ENCODE measurements around the gene FRZB. TPM values are rescaled to one million over a fixed set of nuclear protein-coding genes. Genes with fewer than 3 reads are reported as not detected.

The FRZB gene
- total and polyA plus RNA-seq, 2 donors, result 3.7 to 6.3 TPM

DNA sequence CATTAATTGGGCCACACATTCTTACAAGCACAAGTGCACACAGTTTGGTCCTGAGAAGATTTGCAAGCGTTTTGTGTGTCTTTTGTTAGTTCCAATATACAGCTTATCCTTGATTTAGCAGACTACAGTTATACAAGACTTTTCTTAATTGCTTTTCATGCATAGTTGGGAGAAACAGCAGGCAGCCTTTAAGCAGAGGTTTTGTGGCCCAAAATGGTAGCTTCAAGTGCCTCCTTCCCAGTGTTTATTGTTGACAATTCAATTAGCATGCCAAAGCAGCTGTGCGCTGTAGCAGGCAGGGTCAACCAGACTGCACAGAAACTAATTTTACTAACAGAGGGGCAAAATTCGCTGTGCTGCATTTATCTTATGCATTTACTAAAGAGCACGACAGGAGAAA lies 47.5 kb downstream of the FRZB start:
- no peak for DNase-seq (ENCODE audit: extremely low spot score)
- Histone ChIP-seq H3K4me1 (ENCODE audit: insufficient read depth) (no peaks in the 10 kb centered on the region), H3K27ac (ENCODE audit: low read depth) (no peak overlapping the region)

DNA sequence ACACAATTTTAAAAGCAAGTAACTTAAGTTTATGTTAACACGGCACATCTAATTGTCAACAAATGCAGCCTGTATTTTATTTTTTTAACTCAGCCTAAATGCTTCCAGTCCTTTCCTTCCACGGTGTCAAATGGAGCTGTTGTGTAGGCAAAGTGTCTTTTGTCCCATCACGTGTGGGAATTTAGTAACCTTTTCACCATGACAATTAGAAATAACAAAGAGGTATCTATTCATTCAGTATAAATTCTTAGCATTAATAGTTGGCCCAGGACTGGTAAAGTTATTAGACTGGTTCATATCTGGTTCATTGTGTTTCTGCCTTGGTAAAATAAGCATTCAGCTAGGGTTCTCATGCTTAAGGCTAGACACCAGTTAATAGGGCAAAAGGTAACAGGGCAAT lies 47.9 kb downstream of the FRZB start:
- 68% methylated on average over 3 of the region's 3 CpGs for WGBS

More for the DNA sequence above, 47.5 kb downstream of the FRZB start:
- Histone ChIP-seq H3K4me3 (ENCODE audit: low read depth, low read length) (no peak overlapping the region), H3K36me3 (ENCODE audit: insufficient read depth) (no peaks in the 10 kb centered on the region)
- 83% methylated on average over 4 of the region's 4 CpGs for WGBS

DNA sequence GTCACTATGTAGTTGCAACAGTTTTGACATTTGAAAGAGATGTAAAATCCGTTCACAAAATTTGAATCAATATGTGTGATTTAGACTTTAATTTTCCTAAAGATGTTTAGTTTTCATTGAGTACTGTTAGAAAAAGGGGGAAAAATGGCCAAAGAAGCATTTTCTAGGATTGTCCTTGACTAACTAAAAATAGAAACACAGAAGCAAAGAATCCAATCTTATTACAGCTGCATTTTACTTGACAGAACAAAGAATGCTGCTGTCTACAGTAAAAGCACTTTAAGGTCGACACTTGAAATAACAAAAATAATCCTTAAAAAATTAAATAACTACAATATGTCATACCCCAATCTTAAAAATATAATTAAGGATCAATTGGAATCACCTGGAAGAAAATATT lies 48.9 kb downstream of the FRZB start:
- no peaks in the 10 kb centered on the region for H3K4me1 ChIP-seq (ENCODE audit: insufficient read depth)
- WGBS, result 52% methylated on average over 2 of the region's 2 CpGs
- no peak overlapping the region for H3K4me3 ChIP-seq (ENCODE audit: low read depth, low read length)
- DNase-seq (ENCODE audit: extremely low spot score), result no peak
- H3K36me3 ChIP-seq (ENCODE audit: insufficient read depth), result no peaks in the 10 kb centered on the region
- no peak overlapping the region for H3K27ac ChIP-seq (ENCODE audit: low read depth)

More for the DNA sequence above, 47.9 kb downstream of the FRZB start:
- H3K4me1 ChIP-seq (ENCODE audit: insufficient read depth), result no peaks in the 10 kb centered on the region
- DNase-seq (ENCODE audit: extremely low spot score), result no peak
- no peaks in the 10 kb centered on the region for H3K36me3 ChIP-seq (ENCODE audit: insufficient read depth)
- no peak overlapping the region for H3K4me3 ChIP-seq (ENCODE audit: low read depth, low read length)
- H3K27ac ChIP-seq (ENCODE audit: low read depth), result no peak overlapping the region

DNA sequence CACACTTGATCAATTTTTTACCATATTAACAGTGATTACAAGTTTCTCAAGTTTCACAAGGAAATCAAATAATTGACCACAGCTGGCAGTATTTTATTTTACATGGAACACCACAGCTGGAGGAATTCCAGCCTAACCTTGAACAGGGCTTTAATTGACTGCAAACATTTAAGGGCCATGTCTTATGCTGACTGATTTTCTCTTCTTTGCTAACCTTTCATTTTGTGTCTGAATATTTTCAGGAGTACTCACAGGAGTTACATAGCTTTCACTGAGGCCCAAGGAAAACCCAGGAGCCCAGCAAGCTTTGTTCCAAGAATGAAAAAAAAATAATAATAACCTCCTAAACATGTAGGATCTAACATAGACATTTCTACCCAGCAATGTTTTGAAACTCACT lies 49.6 kb downstream of the FRZB start:
- no peak for DNase-seq (ENCODE audit: extremely low spot score)
- H3K4me1 ChIP-seq (ENCODE audit: insufficient read depth), result no peaks in the 10 kb centered on the region
- H3K36me3 ChIP-seq (ENCODE audit: insufficient read depth), result no peaks in the 10 kb centered on the region
- H3K27ac ChIP-seq (ENCODE audit: low read depth), result no peak overlapping the region
- no peak overlapping the region for H3K4me3 ChIP-seq (ENCODE audit: low read depth, low read length)

DNA sequence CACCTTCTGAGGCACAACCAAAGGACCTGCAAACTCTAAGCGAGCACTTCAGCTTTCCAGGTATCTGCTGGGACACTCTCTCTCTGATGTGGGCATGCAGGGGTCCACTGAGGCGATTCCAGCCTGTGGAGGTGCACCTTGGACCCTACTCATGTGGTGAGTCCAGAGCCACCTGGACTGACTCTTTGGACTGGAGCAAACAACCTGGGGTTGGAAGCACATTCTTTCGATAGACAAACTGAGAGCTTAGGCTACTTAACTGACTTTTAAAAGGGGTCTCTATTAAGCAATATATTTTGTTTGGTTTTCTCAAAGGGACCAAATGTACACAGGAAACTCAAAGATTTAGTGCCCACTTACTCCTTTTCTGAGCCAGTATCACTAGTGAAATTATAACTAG lies 51.6 kb downstream of the FRZB start:
- DNase-seq (ENCODE audit: extremely low spot score), result no peak

DNA sequence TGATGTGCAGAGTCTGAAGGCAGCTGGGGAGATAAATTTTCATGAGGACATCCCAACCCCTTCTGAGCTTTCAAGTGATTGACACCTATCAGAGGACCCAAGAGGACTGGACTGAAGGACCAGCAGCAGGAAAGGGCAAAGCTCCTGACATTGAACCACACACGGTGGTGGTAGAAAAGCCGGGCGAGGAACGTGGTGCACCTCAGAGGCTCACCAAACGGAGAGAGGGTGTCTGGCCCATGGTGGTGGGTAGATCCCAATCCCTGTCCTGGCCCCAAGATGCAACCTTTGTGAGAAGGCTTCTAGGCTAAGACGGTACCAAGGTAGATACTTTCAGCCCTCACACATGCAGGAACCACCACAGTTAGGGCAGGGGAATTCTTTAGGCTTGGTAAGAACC lies 52.1 kb downstream of the FRZB start:
- Histone ChIP-seq H3K27ac (ENCODE audit: low read depth) (no peak overlapping the region), H3K36me3 (ENCODE audit: insufficient read depth) (no peaks in the 10 kb centered on the region), H3K4me3 (ENCODE audit: low read depth, low read length) (no peak overlapping the region), H3K4me1 (ENCODE audit: insufficient read depth) (no peaks in the 10 kb centered on the region)
- 86% methylated on average over 6 of the region's 6 CpGs for WGBS
- no peak for DNase-seq (ENCODE audit: extremely low spot score)

More for the DNA sequence above, 51.6 kb downstream of the FRZB start:
- Histone ChIP-seq H3K36me3 (ENCODE audit: insufficient read depth) (no peaks in the 10 kb centered on the region), H3K4me3 (ENCODE audit: low read depth, low read length) (no peak overlapping the region), H3K27ac (ENCODE audit: low read depth) (no peak overlapping the region), H3K4me1 (ENCODE audit: insufficient read depth) (no peaks in the 10 kb centered on the region)
- 90% methylated on average over 3 of the region's 3 CpGs for WGBS

DNA sequence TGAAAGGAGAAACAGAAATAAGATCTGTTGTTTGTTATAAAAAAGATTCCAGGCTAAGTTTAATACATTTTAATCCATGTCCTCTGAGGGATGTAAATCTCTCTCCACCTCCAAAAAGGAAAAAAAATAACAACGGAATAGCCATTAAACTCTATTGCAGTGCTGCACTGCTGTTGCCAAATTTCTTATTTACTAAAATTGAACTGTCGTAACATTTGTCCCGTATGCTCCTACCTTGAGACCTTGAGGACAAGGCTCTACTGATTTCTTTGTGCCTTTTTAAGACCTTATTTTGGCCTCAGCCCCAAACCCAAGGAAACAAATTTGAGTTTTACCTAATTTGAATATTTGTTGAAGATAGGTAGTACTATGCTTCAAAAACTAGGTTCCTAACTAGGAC lies 56.4 kb downstream of the FRZB start:
- DNase-seq (ENCODE audit: extremely low spot score), result no peak
- H3K27ac ChIP-seq (ENCODE audit: low read depth), result no peak overlapping the region
- H3K4me1 ChIP-seq (ENCODE audit: insufficient read depth), result no peaks in the 10 kb centered on the region
- H3K36me3 ChIP-seq (ENCODE audit: insufficient read depth), result no peaks in the 10 kb centered on the region
- 69% methylated on average over 3 of the region's 3 CpGs for WGBS
- H3K4me3 ChIP-seq (ENCODE audit: low read depth, low read length), result no peak overlapping the region

DNA sequence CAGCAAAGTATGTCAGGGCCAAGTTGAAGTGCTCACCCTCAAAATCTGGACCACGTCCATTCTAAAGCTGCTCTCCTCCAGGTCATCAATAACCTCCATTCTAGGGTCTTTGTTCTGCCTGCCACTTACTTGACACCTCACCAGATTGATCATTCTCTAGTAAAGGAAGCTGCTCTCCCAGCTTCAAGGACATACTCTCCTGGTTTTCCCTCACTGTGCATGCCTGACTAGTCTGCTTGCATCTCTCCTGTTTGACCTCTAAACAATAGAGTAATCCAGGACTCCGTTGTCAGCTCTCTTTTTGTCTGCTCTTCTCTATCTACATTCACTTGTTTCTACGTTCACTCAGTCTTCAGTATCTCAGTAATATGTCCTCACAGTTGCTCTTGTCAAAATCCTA lies 59.1 kb downstream of the FRZB start:
- H3K36me3 ChIP-seq (ENCODE audit: insufficient read depth), result no peaks in the 10 kb centered on the region
- H3K27ac ChIP-seq (ENCODE audit: low read depth), result no peak overlapping the region
- H3K4me3 ChIP-seq (ENCODE audit: low read depth, low read length), result no peak overlapping the region
- no peak for DNase-seq (ENCODE audit: extremely low spot score)
- WGBS, result 83% methylated on average over 3 of the region's 3 CpGs
- H3K4me1 ChIP-seq (ENCODE audit: insufficient read depth), result no peaks in the 10 kb centered on the region

DNA sequence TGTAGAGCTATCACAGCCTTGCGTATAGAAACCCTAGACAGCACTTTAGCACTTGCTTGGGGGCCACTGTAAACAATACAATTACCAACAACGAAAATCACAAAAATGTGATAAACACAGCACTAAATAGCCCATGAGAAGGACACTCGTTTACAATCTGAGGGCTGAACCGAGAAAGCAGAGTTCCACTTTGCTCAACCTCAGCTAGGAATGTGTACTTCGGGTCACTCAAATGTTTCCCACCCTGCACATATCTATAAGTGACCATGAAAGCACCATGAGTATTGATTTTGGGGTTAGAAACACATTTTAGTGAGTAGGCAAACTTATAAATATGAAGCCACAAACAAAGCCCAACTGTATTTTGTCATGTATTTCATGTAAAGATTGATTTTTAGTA lies 62.3 kb downstream of the FRZB start:
- no peaks in the 10 kb centered on the region for H3K4me1 ChIP-seq (ENCODE audit: insufficient read depth)
- H3K36me3 ChIP-seq (ENCODE audit: insufficient read depth), result no peaks in the 10 kb centered on the region
- H3K27ac ChIP-seq (ENCODE audit: low read depth), result no peak overlapping the region
- H3K4me3 ChIP-seq (ENCODE audit: low read depth, low read length), result no peak overlapping the region
- WGBS, result 85% methylated on average over 5 of the region's 5 CpGs
- DNase-seq (ENCODE audit: extremely low spot score), result no peak

DNA sequence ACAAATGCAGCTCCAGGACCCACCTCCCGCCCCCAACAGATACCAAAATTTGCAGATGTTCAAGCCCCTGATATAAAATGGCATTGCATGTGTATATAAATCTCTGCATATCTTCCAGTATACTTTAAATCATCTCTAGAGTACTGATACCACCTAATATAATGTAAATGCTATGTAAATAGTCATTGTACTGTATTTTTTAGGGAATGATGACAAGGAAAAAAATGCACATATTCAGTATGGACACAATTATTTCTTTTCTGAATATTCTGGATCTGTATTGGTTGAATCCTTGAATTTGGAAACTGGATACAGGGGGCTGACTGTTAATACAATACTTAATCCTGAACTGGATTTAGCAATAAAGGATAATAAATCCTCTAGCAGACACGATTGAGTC lies 67.7 kb downstream of the FRZB start:
- Histone ChIP-seq H3K27ac (ENCODE audit: low read depth) (no peak overlapping the region), H3K4me1 (ENCODE audit: insufficient read depth) (no peaks in the 10 kb centered on the region), H3K4me3 (ENCODE audit: low read depth, low read length) (no peak overlapping the region), H3K36me3 (ENCODE audit: insufficient read depth) (no peaks in the 10 kb centered on the region)
- no peak for DNase-seq (ENCODE audit: extremely low spot score)
- 59% methylated on average over 2 of the region's 2 CpGs for WGBS

DNA sequence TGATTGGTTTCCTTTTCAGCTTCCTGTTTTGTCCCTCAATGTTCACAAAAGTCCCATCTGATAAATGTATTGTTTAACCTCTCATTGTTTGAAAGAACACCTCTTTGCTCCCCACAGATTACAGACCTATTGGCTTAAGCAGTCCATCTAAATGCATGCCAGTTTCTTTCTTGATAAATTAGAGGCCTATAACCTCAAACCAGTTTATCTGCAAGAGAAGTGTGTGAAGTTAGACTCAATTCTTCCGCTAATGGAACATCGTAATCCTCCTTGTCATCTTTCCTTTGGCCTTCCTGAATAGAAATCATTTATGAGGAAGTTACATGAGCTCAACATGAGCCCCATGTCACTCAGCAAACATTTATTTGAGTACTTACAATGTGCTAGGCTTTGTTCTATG lies 74.0 kb downstream of the FRZB start:
- Histone ChIP-seq H3K36me3 (ENCODE audit: insufficient read depth) (peaks cover 1% of the 10 kb centered on the region), H3K4me1 (ENCODE audit: insufficient read depth) (no peaks in the 10 kb centered on the region), H3K4me3 (ENCODE audit: low read depth, low read length) (no peak overlapping the region), H3K27ac (ENCODE audit: low read depth) (no peak overlapping the region)
- DNase-seq (ENCODE audit: extremely low spot score), result no peak
- WGBS, result 91% methylated on average over 2 of the region's 2 CpGs

DNA sequence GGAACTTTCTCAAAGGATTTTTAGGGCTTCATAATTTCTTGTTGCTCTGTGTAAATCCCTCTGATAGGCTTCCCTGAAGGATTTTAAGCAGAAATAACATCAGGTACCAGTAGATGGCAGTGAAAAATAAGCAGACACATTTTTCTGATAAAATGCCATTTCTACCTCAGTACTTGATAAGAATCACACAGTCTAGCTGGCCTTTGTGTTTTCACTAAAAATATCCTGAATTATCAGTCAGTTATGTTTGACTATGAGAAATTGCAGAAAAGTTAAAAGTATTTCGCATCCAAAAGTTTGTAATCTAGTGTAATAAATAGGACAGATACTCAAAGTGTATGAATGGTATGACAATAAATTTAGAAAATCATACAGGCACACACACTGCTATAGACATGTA lies 81.7 kb downstream of the FRZB start:
- no peak for DNase-seq (ENCODE audit: extremely low spot score)
- no peaks in the 10 kb centered on the region for H3K4me1 ChIP-seq (ENCODE audit: insufficient read depth)
- H3K36me3 ChIP-seq (ENCODE audit: insufficient read depth), result peaks cover 3% of the 10 kb centered on the region
- H3K4me3 ChIP-seq (ENCODE audit: low read depth, low read length), result no peak overlapping the region
- 70% methylated on average over 1 of the region's 1 CpG for WGBS
- H3K27ac ChIP-seq (ENCODE audit: low read depth), result no peak overlapping the region

DNA sequence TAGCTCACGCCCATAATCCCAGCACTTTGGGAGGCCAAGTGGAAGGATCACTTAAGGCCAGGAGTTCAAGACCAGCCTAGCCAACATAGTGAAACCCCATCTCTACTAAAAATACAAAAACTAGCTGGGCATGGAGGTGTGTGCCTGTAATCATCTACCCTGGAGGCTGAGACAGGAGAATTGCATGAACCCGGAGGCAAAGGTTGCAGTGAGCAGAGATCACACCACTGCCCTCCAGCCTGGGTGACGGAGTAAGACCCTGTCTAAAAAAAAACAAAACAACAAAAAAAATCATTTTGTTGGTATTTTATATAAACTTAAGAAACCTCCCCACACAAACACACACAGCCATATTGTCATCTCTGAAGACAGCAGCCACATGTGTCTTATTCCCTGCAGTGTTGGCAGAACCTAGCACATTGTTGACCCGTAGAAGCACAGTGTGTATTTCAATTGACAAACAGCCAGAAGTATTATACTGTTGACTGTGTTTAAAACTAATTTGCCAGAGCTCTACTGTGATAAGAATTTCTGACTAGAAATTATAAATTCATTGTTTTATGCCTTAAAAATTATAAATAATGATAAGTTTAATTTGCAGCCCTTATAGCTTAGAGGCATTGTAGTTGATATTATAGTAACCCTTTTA lies 82.3 kb downstream of the FRZB start:
- 84% methylated on average over 4 of the region's 4 CpGs for WGBS
- peaks cover 2% of the 10 kb centered on the region for H3K36me3 ChIP-seq (ENCODE audit: insufficient read depth)
- DNase-seq (ENCODE audit: extremely low spot score), result no peak
- no peaks in the 10 kb centered on the region for H3K4me1 ChIP-seq (ENCODE audit: insufficient read depth)
- no peak overlapping the region for H3K27ac ChIP-seq (ENCODE audit: low read depth)
- no peak overlapping the region for H3K4me3 ChIP-seq (ENCODE audit: low read depth, low read length)

All from urinary bladder (tissue), 4 donors.